ENCODE results near the gene KRTAP5-7. TPM values are rescaled to one million over a fixed set of nuclear protein-coding genes. Genes with fewer than 3 reads are reported as not detected.

Gene KRTAP5-7
- total RNA-seq, 1 donor from 2014 or later = not detected

GRCh38 chr11:71518506-71519471 lies 8.3 kb upstream of the KRTAP5-7 start:
- Histone ChIP-seq H3K27me3 (ENCODE audit: insufficient read depth, low read length) (no peaks in the 10 kb centered on the region), H3K4me1 (ENCODE audit: insufficient read depth, low read length) (no peaks in the 10 kb centered on the region), H2AFZ (ENCODE audit: low read depth, low read length) (no peak overlapping the region), H4K20me1 (ENCODE audit: insufficient read depth, low read length) (no peaks in the 10 kb centered on the region), H3K9ac (ENCODE audit: low read length) (no peak overlapping the region), H3K9me3 (ENCODE audit: insufficient read depth, low read depth, low read length) (no peaks in the 10 kb centered on the region), H3K4me3 (ENCODE audit: insufficient read depth, low read depth, low read length) (no peak overlapping the region), H3K36me3 (ENCODE audit: insufficient read depth, low read length) (no peaks in the 10 kb centered on the region), H3K79me2 (ENCODE audit: insufficient read depth, low read length) (no peaks in the 10 kb centered on the region), H3K4me2 (ENCODE audit: low read length) (no peak overlapping the region), H3K27ac (ENCODE audit: low read depth, low read length) (no peak overlapping the region)
- Mint-ChIP-seq H3K27me3 (ENCODE audit: low read depth, unreplicated experiment) (peaks cover 11% of the 10 kb centered on the region), H3K27ac (ENCODE audit: unreplicated experiment) (no peak overlapping the region), H3K9me3 (ENCODE audit: unreplicated experiment) (peaks cover 17% of the 10 kb centered on the region), H3K4me3 (ENCODE audit: unreplicated experiment) (no peak overlapping the region), H3K4me1 (ENCODE audit: low read depth, unreplicated experiment) (no peaks in the 10 kb centered on the region), H3K36me3 (ENCODE audit: low read depth, unreplicated experiment) (no peaks in the 10 kb centered on the region)
- DNase-seq (ENCODE audit: low read depth) (no peak), FAIRE-seq (no peak)
- TF ChIP-seq EZH2 (IDR thresholded peaks at IDR 0.05; ENCODE audit: insufficient read depth, low read length) (no peak), CTCF (IDR thresholded peaks at IDR 0.05; ENCODE audit: insufficient read depth, low read depth, low read length) (no peak)

- no peak overlapping the region for H3K9ac ChIP-seq (ENCODE audit: low read length)
- Mint-ChIP-seq H3K27me3 (ENCODE audit: low read depth, unreplicated experiment) (peaks cover 11% of the 10 kb centered on the region), H3K4me1 (ENCODE audit: low read depth, unreplicated experiment) (no peaks in the 10 kb centered on the region), H3K9me3 (ENCODE audit: unreplicated experiment) (peaks cover 16% of the 10 kb centered on the region), H3K4me3 (ENCODE audit: unreplicated experiment) (no peak overlapping the region), H3K27ac (ENCODE audit: unreplicated experiment) (no peak overlapping the region), H3K36me3 (ENCODE audit: low read depth, unreplicated experiment) (no peaks in the 10 kb centered on the region)
- H3K4me1 ChIP-seq (ENCODE audit: insufficient read depth, low read length) = no peaks in the 10 kb centered on the region
- H3K27ac ChIP-seq (ENCODE audit: low read depth, low read length) = no peak overlapping the region
- no peak for FAIRE-seq
- no peak overlapping the region for H3K4me3 ChIP-seq (ENCODE audit: insufficient read depth, low read depth, low read length)
- H3K4me2 ChIP-seq (ENCODE audit: low read length) = no peak overlapping the region
- no peaks in the 10 kb centered on the region for H3K27me3 ChIP-seq (ENCODE audit: insufficient read depth, low read length)
- H3K79me2 ChIP-seq (ENCODE audit: insufficient read depth, low read length) = no peaks in the 10 kb centered on the region
- H4K20me1 ChIP-seq (ENCODE audit: insufficient read depth, low read length) = no peaks in the 10 kb centered on the region
- no peak overlapping the region for H2AFZ ChIP-seq (ENCODE audit: low read depth, low read length)
- no peak for DNase-seq (ENCODE audit: low read depth)
- no peaks in the 10 kb centered on the region for H3K9me3 ChIP-seq (ENCODE audit: insufficient read depth, low read depth, low read length)
- TF ChIP-seq EZH2 (IDR thresholded peaks at IDR 0.05; ENCODE audit: insufficient read depth, low read length) = no peak
- no peak for TF ChIP-seq CTCF (IDR thresholded peaks at IDR 0.05; ENCODE audit: insufficient read depth, low read depth, low read length)
- no peaks in the 10 kb centered on the region for H3K36me3 ChIP-seq (ENCODE audit: insufficient read depth, low read length)
Observed at GRCh38 chr11:71519546-71519945, 7.5 kb upstream of the KRTAP5-7 start.
